CD4-positive, CD25-positive, alpha-beta regulatory T cell (primary cell): Measurements from ENCODE around the gene EPB41L2. TPM values are rescaled to one million over a fixed set of nuclear protein-coding genes. Genes with fewer than 3 reads are reported as not detected.
"Not testable (repeated sequence)": the region's sequence is repeated elsewhere in the genome, so short reads cannot be mapped to it uniquely, and the experiment has no call there.

ENCODE experiments used
- ATAC-seq, 2 donors: fragments of 150-1000 bp; cut with Tn5 transposase; one replicate each; pipeline ENCODE4 v1.10.0; 2021; ENCODE audit warnings: low read depth in 2 of 2, moderate number of reproducible peaks in 2 of 2, moderate library complexity in 1 of 2
- DNase-seq, 3 donors: peaks; one replicate each; pipeline versions ENCODE4 v3.0.0 to v3.0.0-alpha.2; 2012 to 2022; ENCODE audit warnings: mixed read lengths in 1 of 3
- H3K27ac ChIP-seq: one replicate; pipeline ENCODE4 v1.7.0; 2013; ENCODE audit warnings: mild to moderate bottlenecking, low read length; ENCODE audit not compliant: insufficient read depth, poor library complexity, severe bottlenecking
- H3K27me3 ChIP-seq: one replicate; pipeline ENCODE4 v1.7.0; 2013; ENCODE audit warnings: low read length; ENCODE audit not compliant: control insufficient read depth, insufficient read depth
- H3K36me3 ChIP-seq: one replicate; pipeline ENCODE4 v1.7.0; 2013; ENCODE audit warnings: mild to moderate bottlenecking, low read length, moderate library complexity; ENCODE audit not compliant: control insufficient read depth, insufficient read depth
- H3K4me1 ChIP-seq: 2 replicates; pipeline ENCODE4 v1.7.0; 2013; ENCODE audit warnings: mild to moderate bottlenecking, low read length; ENCODE audit not compliant: insufficient read depth, control insufficient read depth, poor library complexity, severe bottlenecking
- H3K4me3 ChIP-seq: one replicate; pipeline ENCODE4 v1.7.0; 2013; ENCODE audit warnings: low read depth, mild to moderate bottlenecking, low read length, moderate library complexity
- H3K9me3 ChIP-seq, 2 experiments: 1 replicate in 1 of 2; 2 replicates in 1 of 2; pipeline ENCODE4 v1.7.0; 2013; ENCODE audit warnings: low read length in 2 of 2, mild to moderate bottlenecking in 1 of 2, moderate library complexity in 1 of 2; ENCODE audit not compliant: control insufficient read depth in 2 of 2
- H3K27ac Mint-ChIP-seq, 3 donors: one replicate each; pipeline ENCODE4 v1.8.0; 2020 to 2022; ENCODE audit warnings: mild to moderate bottlenecking in 3 of 3, mixed read lengths in 3 of 3, moderate library complexity in 2 of 3
- H3K27me3 Mint-ChIP-seq: one replicate; pipeline ENCODE4 v1.8.0; 2022; ENCODE audit warnings: mild to moderate bottlenecking, mixed read lengths
- H3K36me3 Mint-ChIP-seq: one replicate; pipeline ENCODE4 v1.8.0; 2020; ENCODE audit warnings: mixed read lengths
- H3K4me1 Mint-ChIP-seq, 4 donors: one replicate each; pipeline ENCODE4 v1.8.0; 2020 to 2022; ENCODE audit warnings: mixed read lengths in 4 of 4, mild to moderate bottlenecking in 1 of 4
- H3K4me3 Mint-ChIP-seq, 4 donors: one replicate each; pipeline ENCODE4 v1.8.0; 2020 to 2022; ENCODE audit warnings: mild to moderate bottlenecking in 4 of 4, mixed read lengths in 4 of 4, moderate library complexity in 3 of 4
- H3K9me3 Mint-ChIP-seq, 7 donors: one replicate each; pipeline ENCODE4 v1.8.0; 2020 to 2022; ENCODE audit warnings: mixed read lengths in 7 of 7, mild to moderate bottlenecking in 3 of 7, moderate library complexity in 2 of 7
- polyA plus RNA-seq, 4 donors: library from polyadenylated mRNA; unstranded; fragments of 300-500 nt; fragmentation: Illumina TruSeq; gene quantifications; one replicate each; pipeline ENCODE4 v1.2.3, GENCODE V29; 2021
- total RNA-seq: library from RNA; stranded (reverse); gene quantifications from one replicate; pipeline ENCODE4 v1.2.3, GENCODE V29; 2022

The EPB41L2 gene
- total and polyA plus RNA-seq, 5 donors from 2014 or later, result 3.3 to 13.6 (median 3.8) TPM

- H3K9me3 ChIP-seq, result peaks cover 9 to 21% of the 10 kb centered on the region in 2 experiments
- not testable (repeated sequence) for H3K4me1 Mint-ChIP-seq, H3K4me3 Mint-ChIP-seq, H3K4me3 ChIP-seq, ATAC-seq, H3K27me3 ChIP-seq, H3K27me3 Mint-ChIP-seq, H3K4me1 ChIP-seq, H3K36me3 ChIP-seq, H3K27ac Mint-ChIP-seq, DNase-seq, H3K27ac ChIP-seq
- peaks cover 18% of the 10 kb centered on the region for H3K36me3 Mint-ChIP-seq
- H3K9me3 Mint-ChIP-seq, result peaks cover 6 to 27% (median 15%) of the 10 kb centered on the region in 7 donors
Observed at GRCh38 chr6:131008965-131009364, 54.1 kb downstream of the EPB41L2 start.

- H3K36me3 ChIP-seq, H3K4me1 Mint-ChIP-seq, H3K4me3 ChIP-seq, DNase-seq, H3K27me3 ChIP-seq, ATAC-seq, H3K27ac Mint-ChIP-seq, H3K4me3 Mint-ChIP-seq, H3K27ac ChIP-seq, H3K4me1 ChIP-seq, H3K27me3 Mint-ChIP-seq: not testable (repeated sequence)
- H3K9me3 ChIP-seq, result peaks cover 9 to 21% of the 10 kb centered on the region in 2 experiments
- Mint-ChIP-seq H3K36me3 (peaks cover 18% of the 10 kb centered on the region), H3K9me3 (peaks cover 6 to 27% (median 15%) of the 10 kb centered on the region in 7 donors)
Observed at GRCh38 chr6:131007964-131008363, 55.1 kb downstream of the EPB41L2 start.

GRCh38 chr6:131007286-131007685, 55.8 kb downstream of the EPB41L2 start:
- ATAC-seq, result no peak
- Mint-ChIP-seq H3K9me3 (peaks cover 6 to 27% (median 15%) of the 10 kb centered on the region in 7 donors), H3K27ac (no peak overlapping the region), H3K4me1 (peaks cover 0 to 3% (median 0%) of the 10 kb centered on the region in 4 donors), H3K36me3 (peaks cover 18% of the 10 kb centered on the region), H3K27me3 (peaks cover 4% of the 10 kb centered on the region), H3K4me3 (no peak overlapping the region)
- no peak for DNase-seq
- Histone ChIP-seq H3K36me3 (no peaks in the 10 kb centered on the region), H3K27ac (no peak overlapping the region), H3K4me1 (no peaks in the 10 kb centered on the region), H3K4me3 (no peak overlapping the region), H3K9me3 (peaks cover 9 to 21% of the 10 kb centered on the region in 2 experiments), H3K27me3 (no peaks in the 10 kb centered on the region)

GRCh38 chr6:131005439-131006016, 57.5 kb downstream of the EPB41L2 start:
- Histone ChIP-seq H3K36me3 (no peaks in the 10 kb centered on the region), H3K27me3 (no peaks in the 10 kb centered on the region), H3K27ac (no peak overlapping the region), H3K4me3 (no peak overlapping the region), H3K4me1 (no peaks in the 10 kb centered on the region), H3K9me3 (peaks cover 9 to 21% of the 10 kb centered on the region in 2 experiments)
- Mint-ChIP-seq H3K9me3 (peaks cover 3 to 26% (median 17%) of the 10 kb centered on the region in 7 donors), H3K4me3 (no peak overlapping the region), H3K27ac (no peak overlapping the region), H3K36me3 (peaks cover 18% of the 10 kb centered on the region), H3K4me1 (peaks cover 0 to 6% (median 0%) of the 10 kb centered on the region in 4 donors), H3K27me3 (peaks cover 4% of the 10 kb centered on the region)
- no peak for ATAC-seq
- no peak for DNase-seq

GRCh38 chr6:131004936-131005335, 58.1 kb downstream of the EPB41L2 start:
- no peak overlapping the region for H3K4me3 Mint-ChIP-seq
- H3K27ac Mint-ChIP-seq, result no peak overlapping the region
- peaks cover 0 to 6% (median 0%) of the 10 kb centered on the region in 4 donors for H3K4me1 Mint-ChIP-seq
- Histone ChIP-seq H3K9me3 (peaks cover 9 to 21% of the 10 kb centered on the region in 2 experiments), H3K27ac (no peak overlapping the region), H3K36me3 (no peaks in the 10 kb centered on the region), H3K27me3 (no peaks in the 10 kb centered on the region), H3K4me3 (no peak overlapping the region), H3K4me1 (no peaks in the 10 kb centered on the region)
- no peak for DNase-seq
- H3K27me3 Mint-ChIP-seq, result peaks cover 4% of the 10 kb centered on the region
- peaks cover 3 to 26% (median 17%) of the 10 kb centered on the region in 7 donors for H3K9me3 Mint-ChIP-seq
- peaks cover 18% of the 10 kb centered on the region for H3K36me3 Mint-ChIP-seq
- ATAC-seq, result no peak

- Mint-ChIP-seq H3K9me3 (peaks cover 3 to 23% (median 13%) of the 10 kb centered on the region in 7 donors), H3K27ac (no peak overlapping the region), H3K27me3 (peaks cover 2% of the 10 kb centered on the region), H3K4me1 (peaks cover 0 to 6% (median 0%) of the 10 kb centered on the region in 4 donors), H3K4me3 (no peak overlapping the region), H3K36me3 (peaks cover 12% of the 10 kb centered on the region)
- no peak for ATAC-seq
- Histone ChIP-seq H3K9me3 (peaks cover 9 to 21% of the 10 kb centered on the region in 2 experiments), H3K27ac (no peak overlapping the region), H3K36me3 (no peaks in the 10 kb centered on the region), H3K4me3 (no peak overlapping the region), H3K27me3 (no peaks in the 10 kb centered on the region), H3K4me1 (no peaks in the 10 kb centered on the region)
- DNase-seq, result no peak
Observed at GRCh38 chr6:131004387-131004755, 58.7 kb downstream of the EPB41L2 start.

GRCh38 chr6:131003488-131004386, 59.3 kb downstream of the EPB41L2 start:
- Mint-ChIP-seq H3K27me3 (no peaks in the 10 kb centered on the region), H3K9me3 (peaks cover 2 to 20% (median 12%) of the 10 kb centered on the region in 7 donors), H3K4me3 (no peak overlapping the region), H3K27ac (no peak overlapping the region), H3K4me1 (peaks cover 0 to 6% (median 0%) of the 10 kb centered on the region in 4 donors), H3K36me3 (peaks cover 8% of the 10 kb centered on the region)
- Histone ChIP-seq H3K4me1 (no peaks in the 10 kb centered on the region), H3K27ac (no peak overlapping the region), H3K4me3 (no peak overlapping the region), H3K27me3 (no peaks in the 10 kb centered on the region), H3K9me3 (peaks cover 9 to 18% of the 10 kb centered on the region in 2 experiments), H3K36me3 (no peaks in the 10 kb centered on the region)
- no peak for DNase-seq
- ATAC-seq, result no peak
